HG03571 (cell line): ENCODE measurements around the gene DSCAM.

Source experiments
- ATAC-seq: cut with Tn5 transposase; IDR thresholded peaks from one replicate; pipeline ENCODE4 v1.9.1; 2021; ENCODE audit not compliant: unreplicated experiment

DSCAM gene

DNA sequence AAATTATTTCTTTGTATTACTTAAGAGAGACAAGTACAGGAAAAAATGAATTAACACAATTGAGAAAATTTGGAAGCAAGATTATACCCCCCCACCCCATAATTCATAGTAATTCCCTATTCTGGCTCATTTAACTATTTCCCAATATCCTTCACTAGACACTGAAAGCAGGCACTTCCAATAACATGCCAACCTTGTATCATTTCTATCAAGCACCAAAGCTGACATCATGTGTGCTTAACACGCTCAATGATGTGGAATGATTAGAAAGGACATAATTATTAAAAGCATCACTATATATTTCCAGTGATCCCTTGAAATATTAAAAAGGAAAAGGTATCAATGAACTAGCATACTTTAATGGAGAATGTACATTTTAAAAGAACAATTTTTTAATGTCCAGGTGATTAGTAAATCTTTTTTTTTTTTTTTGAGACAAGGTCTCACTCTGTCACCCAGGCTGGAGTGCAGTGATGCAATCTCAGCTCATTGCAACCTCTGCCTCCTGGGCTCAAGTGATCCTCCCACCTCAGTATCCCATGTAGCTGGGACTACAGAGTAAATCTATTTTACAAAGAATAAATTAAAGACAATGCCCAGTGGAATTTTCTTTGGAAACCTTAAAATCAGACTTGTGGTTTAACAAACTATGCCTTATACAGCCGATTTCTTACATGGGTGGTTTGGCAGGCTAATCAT is 443.9 kb downstream of the DSCAM start:
- ATAC-seq, result no peak

DNA sequence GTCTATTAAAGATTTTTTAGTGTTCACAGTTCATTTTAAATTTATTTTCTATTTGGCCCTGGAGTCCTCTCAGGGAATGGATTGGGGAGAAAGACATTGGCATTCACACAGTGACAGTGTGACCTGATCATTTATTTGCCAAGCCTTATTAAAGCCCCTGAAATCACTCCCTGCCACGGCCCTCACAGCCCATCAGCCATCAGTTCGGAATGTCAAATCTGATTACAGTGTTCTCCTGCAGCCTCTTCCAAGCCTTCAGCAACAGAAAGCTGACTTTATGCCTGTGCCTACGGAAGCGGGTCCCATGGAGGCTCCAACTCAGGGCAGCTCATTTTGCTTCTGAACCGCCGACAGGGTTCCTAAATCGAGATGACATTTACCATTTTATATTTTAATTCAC is 451.2 kb downstream of the DSCAM start:
- ATAC-seq, result no peak

DNA sequence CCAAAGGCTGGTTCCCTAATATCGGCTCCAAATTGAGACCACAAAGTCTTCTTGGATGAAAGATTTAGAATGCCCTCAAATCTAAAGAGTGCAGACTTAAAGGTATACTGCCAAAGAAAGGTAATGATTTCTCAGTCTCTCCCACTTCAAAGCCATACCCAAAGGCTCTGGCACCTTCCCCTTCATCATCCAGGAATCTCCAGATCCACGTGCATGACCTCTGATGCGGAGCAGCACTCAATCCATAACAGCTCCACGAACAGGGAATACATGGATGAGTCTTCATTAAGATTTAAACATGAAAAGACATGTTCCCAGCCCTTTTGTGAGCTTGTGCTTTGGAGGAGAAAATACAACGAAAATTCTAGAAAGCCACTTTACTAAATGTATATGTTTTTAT is 453.9 kb downstream of the DSCAM start:
- ATAC-seq, result no peak

DNA sequence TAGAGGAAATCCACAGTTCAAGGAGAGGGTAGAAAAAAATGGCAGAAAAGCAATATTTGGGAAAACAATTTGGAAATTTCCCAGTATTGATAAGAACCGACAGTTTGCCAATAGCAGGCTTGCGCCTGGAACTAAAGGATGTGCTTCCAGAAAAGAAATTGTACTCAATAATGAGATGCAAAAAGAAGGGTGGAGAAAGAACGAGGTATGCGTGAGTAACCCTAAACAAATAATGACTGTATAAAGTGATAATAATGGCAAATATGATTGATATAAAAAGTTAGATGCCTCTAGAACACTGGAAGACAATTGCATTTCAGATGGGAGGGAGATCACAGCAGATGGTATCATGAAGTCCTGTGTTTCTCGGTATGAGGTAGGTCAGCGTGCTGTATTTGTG is 458.9 kb downstream of the DSCAM start:
- ATAC-seq, result no peak

DNA sequence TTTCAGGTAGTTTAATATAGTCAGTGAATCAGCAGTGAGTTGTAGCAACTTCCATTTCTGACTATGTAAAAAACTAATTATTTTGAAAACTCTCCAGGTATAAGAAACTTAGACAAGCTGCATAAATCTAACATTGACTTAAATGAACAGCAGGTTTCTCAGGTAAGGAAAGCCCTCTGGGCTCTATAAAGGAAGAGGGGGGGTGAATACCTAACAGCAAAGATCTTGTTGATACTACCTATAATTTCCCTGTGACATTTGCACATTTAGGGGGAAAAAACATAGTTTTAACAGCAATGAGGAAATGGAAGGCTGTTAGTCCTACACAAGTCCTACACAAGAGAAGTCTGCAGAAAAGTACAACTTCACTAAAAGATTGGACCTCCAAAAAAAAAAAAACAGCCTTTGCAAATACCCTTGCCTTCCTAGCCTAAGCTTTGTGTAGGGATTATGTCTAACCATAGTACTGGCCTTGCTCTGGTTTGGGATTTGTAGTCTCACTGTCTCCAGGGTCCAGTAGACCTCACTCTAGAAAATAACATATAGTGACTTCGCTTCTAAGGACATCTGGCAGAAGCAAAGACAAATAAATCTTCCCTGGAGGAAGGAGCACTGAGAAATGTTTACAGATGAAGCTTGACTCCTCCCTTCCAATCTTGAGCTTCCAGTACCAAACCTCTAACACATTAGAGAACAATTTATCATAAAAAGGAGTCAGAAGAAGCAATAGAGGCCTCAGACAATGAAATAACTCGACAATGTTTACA is 459.8 kb downstream of the DSCAM start:
- no peak for ATAC-seq

DNA sequence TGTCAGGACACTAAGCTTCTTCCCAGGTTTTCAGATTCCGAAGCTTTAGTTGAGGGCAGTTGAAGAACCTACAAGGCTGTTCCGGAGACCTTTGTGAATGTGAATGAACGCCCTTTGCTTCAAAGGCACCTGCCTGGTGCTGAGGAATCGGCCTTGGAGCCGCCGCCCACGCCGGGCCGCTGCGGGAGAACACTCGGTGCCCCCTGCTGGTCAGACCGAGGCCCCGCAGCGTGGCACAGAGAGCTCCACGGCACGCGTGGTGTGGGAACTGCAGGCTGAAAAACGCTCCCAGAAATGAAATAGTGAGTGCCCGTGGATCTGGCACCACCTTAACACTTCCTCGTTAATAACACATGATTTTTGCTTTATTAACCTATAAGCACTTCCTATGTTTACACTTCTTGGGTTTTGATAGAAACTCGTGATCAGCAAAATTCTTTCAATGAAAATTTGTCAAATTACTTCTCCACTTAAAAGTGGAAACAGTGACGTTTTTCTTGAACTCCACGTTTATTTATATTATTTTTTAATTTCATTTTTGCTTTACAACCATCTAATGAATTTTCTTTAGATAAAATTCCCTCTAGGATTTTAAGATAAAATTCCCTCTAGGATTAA is 460.6 kb downstream of the DSCAM start:
- no peak for ATAC-seq

DNA sequence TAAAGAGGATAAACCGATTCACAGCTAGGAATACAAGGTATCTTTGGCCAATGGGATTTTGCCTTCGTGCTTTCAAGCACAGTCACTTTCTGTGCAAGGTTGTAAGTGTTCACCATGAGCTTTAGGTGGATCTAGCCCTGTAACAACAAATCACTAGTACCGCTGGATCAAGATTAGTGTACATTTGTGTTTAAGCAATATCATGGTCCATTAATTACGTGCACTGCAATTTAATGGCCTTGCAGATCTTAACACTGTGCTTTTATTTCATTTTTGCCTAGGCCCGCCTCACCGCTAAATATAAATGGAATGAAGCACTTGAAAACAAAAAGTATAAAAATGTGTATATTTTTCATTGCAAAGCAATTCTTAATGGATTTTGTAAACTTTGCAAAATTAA is 461.1 kb downstream of the DSCAM start:
- no peak for ATAC-seq

DNA sequence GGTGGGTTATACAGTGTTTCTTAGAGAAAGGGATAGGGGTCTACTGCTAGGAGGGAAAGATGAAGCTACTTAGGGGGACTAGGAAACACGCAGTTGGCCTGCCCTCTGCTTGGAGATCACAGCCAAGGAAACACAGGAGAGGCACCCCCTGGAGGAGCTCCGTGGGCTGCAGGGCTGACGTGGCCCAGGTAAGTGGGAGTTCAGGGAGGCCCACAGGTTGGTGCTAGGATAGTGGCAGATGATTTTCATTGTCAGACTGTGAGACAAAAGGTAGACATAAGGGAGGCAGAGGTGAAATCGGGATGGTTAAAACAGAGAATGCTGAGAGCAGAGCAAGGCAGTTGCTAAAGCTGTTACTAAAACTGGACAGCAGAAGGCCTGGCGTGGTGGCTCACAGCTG is 463.0 kb downstream of the DSCAM start:
- ATAC-seq, result no peak

DNA sequence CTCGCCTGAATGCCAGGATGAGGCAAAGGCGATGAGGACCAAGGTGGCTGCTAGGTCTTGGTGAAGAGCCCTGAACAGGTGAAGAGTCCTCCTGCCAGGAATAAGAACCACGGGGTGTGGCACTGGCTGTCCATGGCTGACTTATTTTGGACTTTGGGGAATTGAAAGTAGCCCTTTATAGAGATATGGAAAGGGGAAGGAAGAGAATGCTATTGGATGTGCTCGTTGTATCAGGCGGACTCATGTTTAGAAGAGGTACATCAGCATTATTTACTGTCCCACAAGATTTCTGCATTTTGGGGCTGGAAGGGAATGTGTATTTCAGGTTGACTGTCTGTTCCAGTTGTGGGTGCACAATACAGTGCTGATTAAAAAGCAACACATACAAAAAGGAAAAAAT is 465.8 kb downstream of the DSCAM start:
- ATAC-seq, result no peak

DNA sequence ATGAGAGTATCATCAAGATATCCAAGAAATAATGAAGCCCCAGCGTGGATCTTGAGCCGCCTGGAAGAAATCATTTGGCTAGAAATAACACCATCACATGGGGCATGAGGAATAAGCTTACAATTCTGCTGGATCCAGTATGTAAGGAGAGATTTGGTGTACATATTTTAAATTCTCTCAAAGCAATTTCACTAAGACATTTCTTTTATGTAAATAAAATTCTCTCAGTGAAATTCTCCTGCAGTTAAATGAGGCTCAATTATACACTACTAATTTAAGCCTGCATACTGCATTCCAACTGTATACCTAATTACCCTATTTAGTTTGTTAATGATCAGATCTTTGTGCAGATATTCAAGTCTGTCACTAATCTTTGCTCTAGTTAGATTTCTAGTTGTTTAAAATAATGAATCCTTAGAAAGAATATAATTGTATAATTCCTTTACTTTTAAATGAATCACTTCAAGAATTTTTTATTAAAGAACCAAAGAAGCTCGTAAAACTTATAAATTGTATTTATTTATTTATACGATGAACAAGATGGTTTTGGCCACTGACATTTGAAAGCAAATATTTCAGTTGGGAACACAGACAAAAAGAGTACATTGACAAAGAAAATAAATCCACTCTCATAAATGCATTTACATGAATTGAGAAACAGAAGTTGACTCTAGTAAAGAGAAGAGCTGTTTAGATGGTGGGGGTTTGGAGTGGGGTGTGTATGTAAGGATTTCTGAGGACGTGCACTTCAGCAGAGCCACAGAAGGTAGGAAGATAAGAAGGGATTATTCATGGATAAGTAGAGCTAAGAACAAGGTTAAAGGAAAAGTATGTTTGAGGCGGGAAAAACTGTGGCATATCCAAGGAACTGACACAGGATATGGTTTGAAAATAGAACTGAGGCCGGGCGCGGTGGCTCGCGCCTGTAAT is 466.8 kb downstream of the DSCAM start:
- ATAC-seq, result no peak

DNA sequence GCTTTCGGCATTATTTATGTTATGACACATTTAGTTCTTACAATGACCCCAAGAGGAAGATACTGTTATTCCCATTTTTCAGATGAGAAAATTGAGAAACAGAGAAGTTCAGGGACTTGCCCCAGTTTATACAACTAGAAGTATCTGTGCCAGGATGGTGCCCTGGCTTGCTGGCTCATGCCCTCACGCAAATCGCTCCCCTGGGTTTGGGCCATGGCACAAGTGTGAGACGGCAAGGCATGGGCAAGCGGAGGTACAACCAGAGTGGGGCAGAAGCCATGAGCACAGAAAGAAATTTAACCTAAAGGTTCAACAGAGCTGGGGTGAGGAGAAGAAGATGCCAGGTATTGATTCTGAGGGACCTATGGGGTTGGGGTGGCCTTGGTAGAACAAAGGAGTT is 469.8 kb downstream of the DSCAM start:
- no peak for ATAC-seq

DNA sequence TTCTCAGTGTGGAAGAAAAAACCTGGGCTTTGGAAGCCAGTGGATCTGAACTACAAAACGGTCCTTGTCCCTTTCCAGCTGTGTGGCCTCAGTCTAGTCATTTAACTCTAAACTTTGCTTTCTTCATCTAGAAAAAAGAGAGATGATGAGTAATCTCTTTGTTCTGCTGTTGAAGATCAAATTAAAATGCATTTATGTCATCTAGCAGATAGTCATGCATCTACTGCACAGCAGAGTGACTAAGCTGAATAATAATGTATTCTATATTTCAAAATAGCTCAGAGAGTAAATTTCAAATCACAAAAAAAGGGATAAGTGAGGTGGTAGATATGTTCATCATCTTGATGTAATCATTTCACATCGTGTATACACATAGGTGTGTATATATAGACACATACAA is 473.2 kb downstream of the DSCAM start:
- ATAC-seq, result no peak

DNA sequence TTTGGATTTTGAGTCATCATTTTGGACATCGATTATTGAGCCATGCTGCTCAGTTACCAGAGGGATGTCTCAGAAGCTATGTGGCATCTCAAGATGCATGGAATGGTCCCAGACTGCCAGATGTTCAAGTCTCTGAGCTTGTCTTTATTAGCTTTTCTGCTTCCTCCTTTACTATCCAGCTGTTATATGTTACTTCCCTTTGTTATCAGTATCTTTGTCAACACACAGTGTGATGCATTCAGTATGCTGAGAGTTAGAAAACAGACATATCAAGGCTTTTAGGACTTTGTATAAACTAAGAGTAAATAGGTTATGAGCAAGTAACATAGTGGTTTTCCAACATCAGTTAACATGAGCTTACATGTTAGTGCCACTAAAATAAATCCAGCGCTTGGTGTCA is 474.5 kb downstream of the DSCAM start:
- no peak for ATAC-seq

DNA sequence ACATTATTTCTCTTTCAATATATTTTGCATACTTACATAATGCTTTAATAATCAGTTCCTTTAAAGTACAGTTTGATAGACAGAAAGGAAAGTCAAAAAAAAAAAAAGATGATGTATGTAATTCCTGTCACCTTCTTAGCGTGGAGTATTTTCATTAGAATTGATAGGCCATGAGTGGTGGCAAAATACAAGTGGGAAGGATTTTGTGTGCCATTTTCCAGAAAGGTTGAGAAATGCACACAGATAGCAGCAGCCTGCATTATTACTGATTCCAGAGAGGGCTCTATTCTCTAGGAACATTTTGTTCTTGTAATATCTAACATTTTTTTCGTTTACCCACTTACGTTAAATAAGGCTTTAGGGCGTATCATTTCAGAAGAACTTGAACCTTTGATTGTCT is 475.6 kb downstream of the DSCAM start:
- no peak for ATAC-seq

DNA sequence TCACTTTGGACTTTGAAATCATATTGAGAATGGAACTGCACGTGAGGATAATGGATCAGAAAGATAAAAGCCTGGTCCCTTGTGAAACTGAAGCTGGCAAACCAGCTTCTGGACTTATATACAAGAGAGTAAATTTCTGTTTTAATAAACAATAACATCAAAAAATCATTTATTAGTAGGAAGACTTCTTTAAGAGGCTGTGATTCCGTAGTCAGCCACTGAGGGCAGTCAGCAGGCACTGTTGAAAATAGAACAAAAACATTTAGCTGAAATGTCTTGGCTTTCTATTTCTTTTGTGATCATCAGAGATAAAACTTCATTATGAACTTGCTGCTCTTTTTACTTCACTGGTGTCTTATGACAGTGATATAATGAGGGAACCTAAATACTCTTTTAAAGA is 490.3 kb downstream of the DSCAM start:
- ATAC-seq, result no peak

DNA sequence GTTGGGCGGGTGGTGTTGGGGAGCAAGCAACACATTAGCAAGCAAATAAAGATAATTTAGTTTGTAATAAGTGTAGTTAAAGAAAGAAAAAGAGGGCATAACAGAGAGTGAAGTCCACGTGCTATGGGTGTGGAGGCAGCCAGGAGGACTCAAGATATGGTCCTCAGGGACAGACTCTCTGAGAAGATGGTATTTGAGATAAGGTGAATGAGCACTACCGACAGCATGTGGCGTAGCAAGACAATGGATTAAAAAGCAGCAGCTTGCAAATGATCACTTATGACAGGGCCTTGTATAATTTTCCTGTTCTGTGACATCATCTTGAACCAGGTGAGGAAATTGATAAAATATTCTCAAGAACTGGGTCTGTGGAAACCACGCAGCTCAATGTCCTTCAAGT is 491.9 kb downstream of the DSCAM start:
- ATAC-seq, result no peak

DNA sequence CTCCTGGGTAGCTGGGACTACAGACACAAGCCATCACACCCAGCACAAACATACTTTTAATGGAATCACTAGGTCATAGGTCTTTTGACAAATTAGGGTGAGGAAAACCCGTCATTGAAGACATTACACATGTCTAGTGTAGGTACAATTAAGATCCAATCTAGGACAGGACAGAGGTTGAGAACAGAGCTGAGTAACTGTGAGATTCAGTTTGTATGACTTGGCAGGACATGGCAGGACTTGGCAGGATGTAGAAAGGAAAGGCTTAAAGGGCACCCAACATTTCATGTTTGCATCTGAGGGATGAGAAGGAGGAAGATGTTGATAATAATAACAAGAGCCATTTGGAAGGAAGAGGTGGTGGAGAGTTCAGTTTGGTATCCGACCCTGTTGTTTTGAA is 496.0 kb downstream of the DSCAM start:
- ATAC-seq, result no peak

DNA sequence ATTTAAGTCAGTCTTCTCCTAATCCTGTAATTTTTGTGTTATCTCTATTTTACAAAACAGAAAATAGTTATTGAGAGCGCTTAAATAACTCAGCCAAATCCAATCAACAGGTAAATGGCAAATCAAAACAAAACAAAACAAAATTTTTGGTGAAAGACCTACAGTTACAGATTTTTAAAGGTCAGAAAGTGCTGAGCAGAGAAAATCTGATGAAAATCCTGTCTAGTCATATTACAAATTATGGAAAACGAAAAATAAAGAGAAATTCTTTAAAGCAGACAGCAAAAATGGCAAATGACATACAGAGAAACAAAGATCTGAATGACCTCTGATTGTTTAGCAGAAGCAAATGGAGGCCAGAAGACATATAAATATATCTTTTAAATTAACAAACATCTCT is 497.4 kb downstream of the DSCAM start:
- ATAC-seq, result no peak

DNA sequence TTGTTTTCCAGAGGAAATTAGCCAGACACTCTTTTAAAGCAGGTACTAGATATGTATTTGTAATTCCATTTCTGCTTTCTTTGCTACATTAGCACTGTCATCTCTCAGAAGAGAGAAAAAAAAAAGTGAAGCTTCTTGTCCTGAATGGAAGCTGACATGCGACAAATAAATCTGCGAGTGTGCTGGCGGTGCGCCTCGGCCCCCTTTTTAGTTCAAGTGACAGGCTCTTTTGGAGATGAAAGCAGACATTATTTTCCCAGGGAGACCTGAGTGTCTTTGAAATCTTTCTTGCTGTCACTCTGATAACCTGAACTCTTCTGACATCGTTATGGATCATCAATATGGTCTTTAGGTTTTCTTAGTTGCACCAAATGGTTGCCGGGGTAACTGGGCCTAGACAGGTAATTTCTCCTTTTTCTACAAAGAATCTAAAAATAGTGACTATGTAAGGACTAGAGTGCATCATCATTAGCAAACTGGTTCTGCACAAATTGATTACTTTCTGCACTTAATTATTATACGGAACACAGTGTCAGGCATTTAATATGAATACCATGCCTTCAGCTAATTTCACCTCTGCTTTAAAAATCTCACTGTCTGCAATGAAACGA is 501.1 kb downstream of the DSCAM start:
- no peak for ATAC-seq

DNA sequence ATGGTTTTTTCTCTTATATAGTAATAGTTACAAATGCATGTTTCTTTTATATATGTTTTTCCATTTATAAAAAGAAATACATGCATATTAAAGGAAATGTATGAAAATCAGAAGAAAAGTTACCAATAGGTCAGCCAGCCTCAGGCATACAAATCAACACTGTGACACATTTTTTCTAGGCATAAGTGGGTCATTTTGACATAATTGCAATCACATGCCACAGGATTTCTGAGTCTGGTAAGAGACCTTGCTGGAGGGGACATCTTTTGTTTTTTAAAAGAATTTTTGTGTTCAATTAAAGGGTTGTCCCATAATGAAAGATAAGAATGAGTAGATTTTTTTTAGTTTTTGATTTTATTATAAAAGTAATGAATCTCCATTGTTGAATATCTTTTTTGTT is 506.6 kb downstream of the DSCAM start:
- no peak for ATAC-seq

DNA sequence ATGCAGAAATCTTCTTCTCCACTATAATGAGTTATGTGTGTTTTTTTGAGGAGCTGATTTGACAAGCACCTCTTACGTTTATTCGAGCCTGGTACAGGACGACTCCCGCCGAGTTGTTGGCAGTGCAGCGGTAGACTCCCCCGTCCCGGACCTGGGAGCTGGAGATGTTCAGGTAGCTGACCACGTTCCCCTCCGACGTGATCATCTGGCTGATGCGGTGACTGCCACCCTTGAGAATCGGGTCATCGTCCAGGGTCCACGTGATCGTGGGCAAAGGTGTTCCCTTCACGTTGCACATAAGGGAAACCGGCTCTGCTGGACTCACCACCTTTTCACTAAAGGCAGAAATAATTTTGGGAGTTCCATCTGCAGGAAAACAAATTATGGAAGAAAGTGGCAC is 507.9 kb downstream of the DSCAM start:
- no peak for ATAC-seq
